GM18498 (cell line): ENCODE results near the gene TSPAN32.

ENCODE experiments used
- ATAC-seq: cut with Tn5 transposase; IDR thresholded peaks from one replicate; pipeline ENCODE4 v1.9.1; 2021; ENCODE audit warnings: mild to moderate bottlenecking, moderate library complexity; ENCODE audit not compliant: unreplicated experiment

The TSPAN32 gene

DNA sequence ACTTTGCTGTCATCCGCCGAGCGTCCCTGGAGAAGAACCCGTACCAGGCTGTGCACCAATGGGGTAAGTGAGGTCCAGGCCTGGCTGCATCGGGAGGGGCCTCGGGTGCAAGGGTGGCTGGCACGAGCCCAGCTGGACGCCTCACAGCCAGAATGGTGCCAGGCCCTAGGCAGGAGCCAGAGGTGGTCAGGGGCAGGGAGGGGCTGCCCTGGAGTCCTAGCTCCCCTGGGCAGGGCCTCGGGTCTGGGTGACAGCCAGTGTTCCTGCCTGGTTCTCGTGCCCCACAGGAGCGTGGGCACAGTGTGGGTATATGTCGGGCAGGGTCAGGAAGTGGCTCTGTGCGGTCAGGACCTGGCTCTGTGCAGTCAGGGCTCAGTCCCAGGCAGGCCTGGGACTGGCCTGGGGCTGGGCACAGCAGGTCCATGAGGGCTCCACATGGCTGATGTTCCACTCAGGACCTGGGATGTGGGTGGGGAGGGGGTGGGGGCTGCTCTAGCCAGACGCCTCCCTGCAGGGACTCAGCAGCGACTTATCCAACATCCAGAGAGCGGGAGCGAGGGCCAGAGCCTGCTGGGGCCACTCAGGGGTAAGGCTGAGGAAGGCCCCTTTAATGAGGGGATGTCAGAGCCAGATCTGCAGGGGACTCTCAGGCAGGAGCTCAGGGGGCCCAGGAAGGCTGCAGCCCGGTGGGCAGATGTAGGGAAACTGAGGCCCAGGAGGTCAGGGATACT, 1.2 kb downstream of the TSPAN32 start:
- no peak for ATAC-seq

DNA sequence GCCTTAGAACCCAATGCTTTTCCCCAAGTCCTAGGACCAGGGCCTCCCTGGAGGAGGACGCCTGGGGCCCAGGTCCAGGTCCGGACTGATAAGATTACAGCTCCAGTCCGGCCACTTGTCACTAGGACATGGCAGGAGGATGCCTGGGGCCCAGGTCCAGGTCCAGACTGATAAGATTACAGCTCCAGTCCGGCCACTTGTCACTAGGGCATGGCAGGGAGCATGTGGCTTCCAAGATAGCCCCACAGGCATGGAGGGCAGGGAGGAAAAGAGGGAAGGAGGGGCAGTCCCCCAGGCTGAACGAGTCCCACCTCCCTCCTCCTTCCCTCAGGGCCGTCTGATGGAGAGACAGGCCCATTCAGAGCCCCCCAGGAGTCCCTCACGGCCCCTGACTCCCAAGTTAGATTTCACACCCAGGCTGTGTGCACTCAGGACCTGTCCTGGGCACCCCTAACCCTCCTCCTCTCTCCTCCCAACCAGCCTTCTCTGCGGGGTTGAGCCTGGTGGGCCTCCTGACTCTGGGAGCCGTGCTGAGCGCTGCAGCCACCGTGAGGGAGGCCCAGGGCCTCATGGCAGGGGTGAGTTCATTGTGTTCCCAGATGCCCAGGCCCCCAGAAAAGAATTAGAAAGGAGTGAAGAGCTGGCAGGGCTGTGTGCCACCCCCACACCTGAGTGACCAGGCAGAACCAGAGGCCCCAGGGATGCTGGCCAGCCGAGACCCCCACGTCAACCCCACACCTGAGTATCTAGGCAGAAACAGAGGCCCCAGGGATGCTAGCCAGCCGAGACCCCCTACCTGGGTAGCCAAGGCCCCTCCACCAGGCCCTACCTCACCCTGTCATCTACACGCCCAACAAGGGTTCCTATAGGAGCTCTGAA, 2.1 kb downstream of the TSPAN32 start:
- no peak for ATAC-seq

GRCh38 chr11:2304506-2305139, 2.8 kb downstream of the TSPAN32 start:
- ATAC-seq, result no peak

- no peak for ATAC-seq
Observed at GRCh38 chr11:2305140-2305778, 3.4 kb downstream of the TSPAN32 start.

DNA sequence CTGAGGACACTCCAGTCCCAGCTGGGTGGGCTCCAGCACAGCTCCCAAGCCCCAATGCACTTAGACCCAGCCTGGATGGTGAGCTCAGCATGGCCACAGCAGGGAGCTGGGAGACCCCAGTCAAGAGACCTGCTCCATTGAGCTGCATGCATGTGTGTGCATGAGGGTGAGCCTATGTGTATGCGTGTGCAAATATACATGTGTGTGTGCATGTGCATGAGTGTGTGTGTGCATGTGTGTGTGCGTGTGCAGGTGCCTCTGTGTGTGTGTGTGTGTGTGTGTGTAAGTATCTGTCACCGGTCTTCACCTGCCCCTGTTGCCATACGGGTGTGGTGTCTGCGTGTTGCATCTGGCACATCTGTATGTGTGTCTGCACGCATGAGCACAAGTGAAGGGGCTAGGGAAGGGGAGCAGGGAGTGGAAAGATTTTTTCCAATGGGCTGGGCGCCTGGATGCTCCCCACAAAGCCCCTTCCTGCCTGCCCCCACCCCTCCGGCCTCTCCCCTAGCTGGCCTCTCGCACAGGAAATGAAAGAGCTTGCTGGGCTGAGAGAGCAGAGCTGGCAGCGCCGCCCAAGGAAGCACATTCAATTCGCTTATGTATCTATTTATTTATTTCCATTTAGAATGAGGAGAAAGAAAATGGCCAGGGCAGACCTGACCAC, 4.1 kb downstream of the TSPAN32 start:
- no peak for ATAC-seq

DNA sequence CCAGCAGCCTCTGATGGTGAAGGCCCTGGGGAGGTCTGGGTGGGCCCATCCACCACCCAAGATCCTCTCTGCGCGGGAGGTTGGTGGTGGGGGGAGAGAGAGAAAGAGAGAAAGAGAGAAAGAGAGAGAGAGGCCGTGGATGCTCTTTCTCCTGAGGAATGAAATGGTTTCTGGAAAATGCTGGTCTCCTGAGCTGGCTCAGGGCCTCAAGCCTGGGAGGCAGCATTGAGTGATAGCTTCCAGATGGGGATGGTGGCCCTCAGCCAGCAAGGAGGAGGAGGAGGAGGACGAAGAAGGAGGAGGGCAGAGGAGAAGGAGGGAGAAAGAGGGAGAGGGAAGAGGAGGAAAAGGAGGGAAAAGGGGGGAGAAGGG, 4.6 kb downstream of the TSPAN32 start:
- ATAC-seq, result no peak

DNA sequence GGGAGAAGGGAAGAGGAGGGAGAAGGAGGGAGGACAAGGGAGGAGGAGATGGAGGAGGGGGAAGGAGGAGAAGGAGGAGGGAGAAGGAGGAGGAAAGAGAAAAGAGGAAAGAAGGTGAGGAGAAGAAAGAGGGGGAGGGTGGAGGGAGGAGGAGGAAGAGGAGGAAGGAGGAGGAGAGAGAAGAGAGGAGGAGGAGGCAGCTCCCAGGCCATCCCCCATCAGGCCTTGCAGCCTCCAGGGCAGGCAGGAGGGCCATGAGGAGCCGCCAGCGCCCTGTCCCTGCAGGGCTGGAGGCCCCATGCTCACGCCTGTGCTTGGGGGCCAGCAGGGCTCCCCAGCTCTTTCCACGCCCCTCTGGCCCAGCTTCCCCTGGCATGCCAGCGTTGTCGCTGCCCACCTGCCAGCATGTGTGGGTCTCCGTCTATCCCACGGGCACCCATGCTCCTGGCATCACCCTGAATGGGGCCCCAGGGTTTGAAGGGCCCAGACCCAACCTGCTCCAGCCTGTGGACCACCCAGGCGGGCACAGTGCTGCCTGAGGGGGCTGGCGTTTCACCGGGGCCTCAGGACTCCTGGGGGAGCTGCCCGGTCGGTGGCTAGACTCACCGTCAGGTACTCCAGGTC, 5.2 kb downstream of the TSPAN32 start:
- no peak for ATAC-seq

DNA sequence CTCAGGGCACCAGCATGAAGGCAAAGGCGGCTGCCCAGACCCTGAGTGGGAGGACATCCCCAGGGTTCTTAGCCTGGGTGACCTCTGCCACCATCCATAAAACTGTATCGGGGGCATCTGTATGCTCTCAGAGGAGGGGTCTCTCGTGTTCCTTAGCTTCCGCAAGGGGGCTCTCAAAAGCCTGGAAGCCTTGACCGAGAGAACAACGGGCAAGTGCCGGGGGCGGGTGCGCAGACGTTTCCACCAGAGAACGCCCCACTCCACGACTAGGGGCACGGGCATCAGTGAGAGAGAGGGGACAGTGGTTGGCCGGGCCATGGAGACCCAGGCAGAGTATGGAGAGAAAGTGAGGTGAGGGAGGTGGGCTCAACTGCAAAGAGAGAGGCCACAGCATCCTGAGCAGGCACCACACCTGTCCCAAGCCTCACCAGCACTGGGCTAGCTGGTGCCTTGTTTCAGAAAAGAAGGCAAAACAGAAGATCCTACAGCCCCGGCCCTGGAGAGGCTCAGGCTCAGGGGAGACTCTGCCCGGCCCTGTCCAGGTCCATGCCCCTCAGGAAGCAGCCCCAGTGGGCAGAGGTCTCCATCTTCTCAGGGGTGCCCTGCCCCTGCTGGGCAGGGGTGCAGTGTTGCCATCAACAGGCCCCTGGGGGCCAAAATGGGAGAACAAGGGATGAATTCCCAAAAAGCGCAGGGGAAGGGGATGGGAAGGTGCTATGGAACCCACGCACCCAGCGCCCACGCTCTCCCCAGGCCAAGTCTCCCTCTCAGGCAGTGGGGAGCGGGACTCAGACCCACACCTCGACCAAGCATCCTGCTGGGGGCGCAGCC, 5.9 kb downstream of the TSPAN32 start:
- no peak for ATAC-seq

DNA sequence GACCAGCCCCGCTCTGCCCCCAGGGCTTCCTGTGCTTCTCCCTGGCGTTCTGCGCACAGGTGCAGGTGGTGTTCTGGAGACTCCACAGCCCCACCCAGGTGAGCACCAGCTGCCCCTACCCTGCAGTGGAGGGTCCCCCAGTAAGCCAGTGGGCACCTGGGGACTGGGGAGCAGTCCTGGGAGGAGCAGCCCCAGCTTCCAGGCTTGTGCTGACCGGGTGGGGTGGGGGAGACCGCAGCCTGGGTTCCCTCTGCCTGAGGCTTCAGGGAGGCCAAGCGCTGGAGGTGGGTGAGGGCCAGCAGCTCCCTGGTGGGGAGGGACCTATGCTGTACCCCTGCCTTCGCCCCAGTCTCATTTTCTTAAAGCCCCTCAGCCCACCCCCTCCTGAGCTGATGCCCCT, 6.9 kb downstream of the TSPAN32 start:
- ATAC-seq, result no peak

GRCh38 chr11:2309251-2310072, 7.6 kb downstream of the TSPAN32 start:
- ATAC-seq, result no peak

GRCh38 chr11:2310073-2310785, 8.4 kb downstream of the TSPAN32 start:
- no peak for ATAC-seq

- ATAC-seq, result no peak
Observed at GRCh38 chr11:2310786-2311352, 9.1 kb downstream of the TSPAN32 start.

- no peak for ATAC-seq
Observed at GRCh38 chr11:2311353-2312133, 9.7 kb downstream of the TSPAN32 start.

DNA sequence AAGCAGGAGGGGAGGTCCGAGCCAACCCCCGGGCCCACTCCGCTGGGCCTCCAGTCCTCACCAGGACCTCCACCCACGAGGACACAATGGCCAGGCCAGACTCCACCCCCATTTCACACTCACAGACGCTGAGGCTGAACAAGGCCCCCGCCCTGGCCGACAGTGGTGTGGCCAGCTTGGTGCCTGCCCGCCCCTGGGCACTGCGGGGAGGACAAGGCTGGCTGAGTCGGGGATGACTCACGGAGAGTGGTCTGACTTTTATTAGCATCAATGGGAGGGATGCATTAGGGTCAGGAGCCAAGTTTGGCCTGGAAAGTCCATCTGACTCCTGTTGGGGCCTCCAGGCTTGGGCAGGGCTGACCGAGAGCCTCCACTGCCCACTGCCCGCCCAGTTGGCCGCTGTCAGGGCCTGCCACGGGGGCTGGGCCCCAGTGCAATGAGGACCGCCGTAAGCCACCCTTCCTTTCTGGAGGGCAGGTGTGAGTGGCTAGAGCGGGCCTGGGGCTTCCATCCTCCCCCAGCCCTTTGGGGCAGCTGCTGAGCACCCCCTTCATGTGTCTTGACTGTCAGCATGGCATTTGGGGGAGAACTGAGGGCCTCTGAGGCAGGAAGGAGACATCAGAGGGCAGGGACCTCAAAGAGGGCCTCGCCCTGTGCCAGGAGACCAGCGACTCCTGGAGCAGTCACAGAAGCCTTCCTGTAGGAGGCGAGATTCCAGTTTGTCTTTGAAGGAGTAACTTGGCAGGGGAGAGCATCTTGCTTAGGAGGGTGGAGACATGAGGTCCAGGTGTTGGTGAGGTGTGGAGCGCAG, 10.6 kb downstream of the TSPAN32 start:
- ATAC-seq, result no peak

GRCh38 chr11:2313051-2313951, 11.5 kb downstream of the TSPAN32 start:
- ATAC-seq, result no peak
